GM23338 (cell line): ENCODE measurements around the gene MAMSTR. TPM values are rescaled to one million over a fixed set of nuclear protein-coding genes. Genes with fewer than 3 reads are reported as not detected.
"Not testable (repeated sequence)": the region's sequence is repeated elsewhere in the genome, so short reads cannot be mapped to it uniquely, and the experiment has no call there.

Experiments
- ATAC-seq: fragments of 200-7000 bp; cut with Tn5 transposase; 3 replicates; pipeline ENCODE4 v1.9.1; 2020
- DNase-seq: peaks from one replicate; pipeline ENCODE4 v3.0.0-alpha.2; 2015; ENCODE audit warnings: low spot score
- H2AFZ ChIP-seq: fragments of 200-600 bp; sonication (generic); 2 replicates; pipeline ENCODE4 v1.8.0; 2016; ENCODE audit warnings: antibody characterized with exemption, mild to moderate bottlenecking, moderate library complexity
- H3F3A ChIP-seq: fragments of 200-600 bp; sonication (generic); replicated peaks from 2 replicates; pipeline ENCODE4 v1.8.0; 2017; ENCODE audit warnings: antibody characterized with exemption, mixed run types, low read depth
- H3K27ac ChIP-seq: fragments of 200-600 bp; sonication (generic); 2 replicates; pipeline ENCODE4 v1.6.1; 2016; ENCODE audit warnings: low read depth
- H3K27me3 ChIP-seq: fragments of 200-600 bp; sonication (generic); 2 replicates; pipeline ENCODE4 v1.8.0; 2016; ENCODE audit warnings: mild to moderate bottlenecking, mixed run types, moderate library complexity; ENCODE audit not compliant: insufficient read depth
- H3K36me3 ChIP-seq: fragments of 200-600 bp; sonication (generic); 2 replicates; pipeline ENCODE4 v1.8.0; 2016; ENCODE audit warnings: mild to moderate bottlenecking; ENCODE audit not compliant: insufficient read depth
- H3K4me1 ChIP-seq: fragments of 200-600 bp; sonication (generic); 2 replicates; pipeline ENCODE4 v1.8.0; 2016; ENCODE audit warnings: mild to moderate bottlenecking, moderate library complexity; ENCODE audit not compliant: insufficient read depth
- H3K4me2 ChIP-seq: fragments of 200-600 bp; sonication (generic); 2 replicates; pipeline ENCODE4 v1.7.1; 2017; ENCODE audit warnings: mixed run types
- H3K4me3 ChIP-seq: fragments of 200-600 bp; sonication (generic); 2 replicates; pipeline ENCODE4 v1.6.1; 2016; ENCODE audit warnings: mixed run types
- H3K79me2 ChIP-seq: fragments of 200-600 bp; sonication (generic); replicated peaks from 2 replicates; pipeline ENCODE4 v1.8.0; 2017; ENCODE audit warnings: mild to moderate bottlenecking; ENCODE audit not compliant: insufficient read depth
- H3K9me2 ChIP-seq: fragments of 200-600 bp; sonication (generic); 2 replicates; pipeline ENCODE4 v1.8.0; 2017; ENCODE audit not compliant: insufficient read depth
- H4K20me1 ChIP-seq: fragments of 200-600 bp; sonication (generic); replicated peaks from 2 replicates; pipeline ENCODE4 v1.8.0; 2017; ENCODE audit warnings: mild to moderate bottlenecking; ENCODE audit not compliant: insufficient read depth
- H3K27ac Mint-ChIP-seq: 2 replicates; pipeline ENCODE4 v1.8.0; 2020; ENCODE audit warnings: inconsistent platforms, mild to moderate bottlenecking, moderate library complexity, mixed read lengths
- H3K27me3 Mint-ChIP-seq: 3 replicates; pipeline ENCODE4 v1.8.0; 2022; ENCODE audit warnings: low read depth, mild to moderate bottlenecking, moderate library complexity, mixed read lengths, inconsistent platforms; ENCODE audit not compliant: insufficient read depth, poor library complexity
- H3K36me3 Mint-ChIP-seq: 3 replicates; pipeline ENCODE4 v1.8.0; 2021; ENCODE audit warnings: low read depth, mild to moderate bottlenecking, inconsistent platforms, moderate library complexity, mixed read lengths
- H3K4me1 Mint-ChIP-seq: 3 replicates; pipeline ENCODE4 v1.8.0; 2020; ENCODE audit warnings: mild to moderate bottlenecking, inconsistent platforms, mixed read lengths
- H3K4me3 Mint-ChIP-seq: 3 replicates; pipeline ENCODE4 v1.8.0; 2021; ENCODE audit warnings: moderate library complexity, mild to moderate bottlenecking, inconsistent platforms, mixed read lengths
- H3K9me3 Mint-ChIP-seq: 3 replicates; pipeline ENCODE4 v1.8.0; 2020; ENCODE audit warnings: moderate library complexity, mild to moderate bottlenecking, inconsistent platforms, mixed read lengths
- CTCF ChIP-seq, 2 experiments: fragments of 200-600 bp in 1 of 2; sonication (generic) in 1 of 2; conservative IDR thresholded peaks; 2 replicates each; pipeline versions ENCODE4 v1.5.1 to v1.6.1; 2016 to 2017; ENCODE audit warnings: antibody characterized with exemption in 2 of 2, low read depth in 2 of 2, mild to moderate bottlenecking in 2 of 2, moderate library complexity in 1 of 2
- EZH2 ChIP-seq: fragments of 200-600 bp; sonication (generic); IDR thresholded peaks from one replicate; pipeline ENCODE4 v1.8.0; 2017; ENCODE audit warnings: antibody characterized with exemption, mild to moderate bottlenecking, low read depth; ENCODE audit not compliant: unreplicated experiment
- EZH2phosphoT487 ChIP-seq: fragments of 200-600 bp; sonication (generic); IDR thresholded peaks from one replicate; pipeline ENCODE4 v1.8.1; 2018; ENCODE audit warnings: antibody characterized with exemption; ENCODE audit not compliant: unreplicated experiment
- ZNF114 ChIP-seq: fragments of 250-450 bp; sonication (Bioruptor Pico); IDR thresholded peaks from 2 replicates; pipeline ENCODE4 v1.5.0; 2020; ENCODE audit warnings: mild to moderate bottlenecking, moderate library complexity
- ZNF331 ChIP-seq: fragments of 250-450 bp; sonication (Bioruptor Pico); IDR thresholded peaks from 2 replicates; pipeline ENCODE4 v1.5.0; 2020; ENCODE audit warnings: low read depth, mild to moderate bottlenecking, moderate library complexity
- long read RNA-seq: library from polyadenylated mRNA; unstranded; transcript quantifications from one replicate; pipeline ENCODE4 v2.0.0, GENCODE V29; 2020; ENCODE audit not compliant: unreplicated experiment
- polyA plus RNA-seq: library from polyadenylated mRNA; unstranded; fragments of >200 nt; fragmentation: Nextera tagmentation; extraction: Ambion mirVana; gene quantifications from 2 replicates; pipeline ENCODE4 v1.2.1, GENCODE V29; 2016
- total RNA-seq: library from RNA; depleted of rRNA; stranded (reverse); fragments of >200 nt; shearing (Covaris generic); gene quantifications from 2 replicates; pipeline ENCODE4 v1.2.3, GENCODE V29; 2014; rRNA removed

The MAMSTR gene
- 0.39 and 1.9 TPM in 2 replicates for total RNA-seq
- 2.0 and 2.5 TPM in 2 replicates for polyA plus RNA-seq
- long read RNA-seq, partial matches to known transcripts: 5 of 6 reads
- long read RNA-seq, other reads (novel, unspliced or antisense): 0 of 6 reads

- H3K4me2 ChIP-seq: peak within 1 kb of the TSS; percentile 70
- H4K20me1 ChIP-seq: no peaks in the 10 kb centered on the region
- H3K27ac Mint-ChIP-seq: peak within 1 kb of the TSS; percentile 57
- H3K4me1 ChIP-seq: peaks cover 38% of the 10 kb centered on the region
- H3K9me2 ChIP-seq: no peaks in the 10 kb centered on the region
- no peak within 1 kb of the TSS for H2AFZ ChIP-seq
- H3K36me3 ChIP-seq: no peaks in the 10 kb centered on the region
- no peaks in the 10 kb centered on the region for H3K27me3 ChIP-seq
- TF ChIP-seq EZH2phosphoT487 (no peak), CTCF (conservative IDR thresholded peaks at IDR 0.05; ENCODE audit: low read depth in 2 of 2) (peak in 1 of 2 experiments; percentile 37; a peak in 2 of 4 replicates)
- H3K79me2 ChIP-seq: no peaks in the 10 kb centered on the region
- peak within 1 kb of the TSS; percentile 58 for H3K4me3 ChIP-seq
- ATAC-seq (peak; percentile 6), DNase-seq (peak; percentile 35)
- H3K9me3 Mint-ChIP-seq: peaks cover 3% of the 10 kb centered on the region; the same call in 1 of the 3 replicates
- H3K4me3 Mint-ChIP-seq: peak within 1 kb of the TSS; percentile 99
- H3K27me3 Mint-ChIP-seq: peaks cover 27% of the 10 kb centered on the region
- H3F3A ChIP-seq: peaks cover 13% of the 10 kb centered on the region; the same call in 1 of the 2 replicates
- no peak within 1 kb of the TSS for H3K27ac ChIP-seq
- peaks cover 39% of the 10 kb centered on the region for H3K4me1 Mint-ChIP-seq
- no peaks in the 10 kb centered on the region; the same call in 2 of the 3 replicates for H3K36me3 Mint-ChIP-seq
These were observed at the start of gene MAMSTR for GRCh38 chr19:48719263-48720171. TSS of gene MAMSTR (minus strand) at chr19:48719725. CDS start at chr19:48719031, 694 bp downstream.

- ATAC-seq: no peak
These were observed 49.6 kb upstream of the MAMSTR start for GRCh38 chr19:48768994-48769713.

GRCh38 chr19:48768171-48768753 is 48.7 kb upstream of the MAMSTR start:
- H3K36me3 ChIP-seq, H3K27ac Mint-ChIP-seq, DNase-seq, H3K4me3 Mint-ChIP-seq, H3K4me1 ChIP-seq, H3K4me3 ChIP-seq, H2AFZ ChIP-seq, H4K20me1 ChIP-seq, H3K27me3 Mint-ChIP-seq, H3K27ac ChIP-seq, H3F3A ChIP-seq, H3K79me2 ChIP-seq, H3K27me3 ChIP-seq, H3K9me2 ChIP-seq, H3K36me3 Mint-ChIP-seq, H3K9me3 Mint-ChIP-seq, H3K4me2 ChIP-seq: not testable (repeated sequence)
- peak; percentile 71 for ATAC-seq
- peaks cover 12% of the 10 kb centered on the region for H3K4me1 Mint-ChIP-seq

More at GRCh38 chr19:48768994-48769713, 49.6 kb upstream of the MAMSTR start:
- no peaks in the 10 kb centered on the region for H3F3A ChIP-seq
- TF ChIP-seq ZNF114 (CRISPR knock-in tag) (no peak), EZH2phosphoT487 (no peak), EZH2 (no peak), ZNF331 (CRISPR knock-in tag) (no peak)
- H3K9me2 ChIP-seq: no peaks in the 10 kb centered on the region
- H2AFZ ChIP-seq: no peak overlapping the region
- H3K4me1 ChIP-seq: no peaks in the 10 kb centered on the region
- Mint-ChIP-seq H3K9me3 (no peaks in the 10 kb centered on the region), H3K4me3 (no peak overlapping the region), H3K27ac (no peak overlapping the region), H3K4me1 (peaks cover 12% of the 10 kb centered on the region), H3K36me3 (no peaks in the 10 kb centered on the region), H3K27me3 (peaks cover 3% of the 10 kb centered on the region)
- no peaks in the 10 kb centered on the region for H3K36me3 ChIP-seq
- no peaks in the 10 kb centered on the region for H3K27me3 ChIP-seq
- no peaks in the 10 kb centered on the region for H3K79me2 ChIP-seq
- H3K27ac ChIP-seq: no peak overlapping the region
- no peak for DNase-seq
- H4K20me1 ChIP-seq: no peaks in the 10 kb centered on the region
- no peak overlapping the region for H3K4me3 ChIP-seq
- no peak overlapping the region for H3K4me2 ChIP-seq

- not testable (repeated sequence) for H3K4me3 Mint-ChIP-seq, H3K79me2 ChIP-seq, DNase-seq, H3F3A ChIP-seq, H3K36me3 ChIP-seq, H3K27ac Mint-ChIP-seq, H4K20me1 ChIP-seq, H3K27me3 ChIP-seq, H2AFZ ChIP-seq, H3K4me1 Mint-ChIP-seq, H3K36me3 Mint-ChIP-seq, H3K9me2 ChIP-seq, H3K4me1 ChIP-seq, H3K9me3 Mint-ChIP-seq, H3K27me3 Mint-ChIP-seq, H3K27ac ChIP-seq, H3K4me3 ChIP-seq, H3K4me2 ChIP-seq
- ATAC-seq: peak; percentile 34; the same call in 1 of the 3 replicates
These were observed 46.3 kb upstream of the MAMSTR start for GRCh38 chr19:48765816-48766215.
